ENCODE results near the gene NUB1.
A peak's percentile ranks its signal among the peaks of the same experiment; 100 is the strongest.

The NUB1 gene

GRCh38 chr7:151423226-151423625, 81.6 kb downstream of the NUB1 start:
- TF ChIP-seq YY1 (IDR thresholded peaks at IDR 0.05; ENCODE audit: insufficient read depth, insufficient read length) (no peak), SUZ12 (IDR thresholded peaks at IDR 0.05; ENCODE audit: extremely low read depth, insufficient read depth, insufficient read length) (no peak), ZNF274 (IDR thresholded peaks at IDR 0.05; ENCODE audit: low read depth, low read length) (no peak)
- Histone ChIP-seq H3K36me3 (ENCODE audit: insufficient read depth, insufficient read length, low read length) (no peaks in the 10 kb centered on the region), H3K9me3 (ENCODE audit: insufficient read depth, low read length) (peaks cover 27% of the 10 kb centered on the region), H3K4me1 (ENCODE audit: insufficient read depth, insufficient read length) (peaks cover 16% of the 10 kb centered on the region), H3K4me3 (ENCODE audit: insufficient read length, low read depth) (no peak overlapping the region), H3K9ac (ENCODE audit: insufficient read length, low read depth) (no peak overlapping the region), H3K27me3 (ENCODE audit: insufficient read depth, insufficient read length) (no peaks in the 10 kb centered on the region)
- no peak for DNase-seq (ENCODE audit: low read depth, low spot score)

GRCh38 chr7:151423936-151424335, 82.3 kb downstream of the NUB1 start:
- no peak overlapping the region for H3K4me3 ChIP-seq (ENCODE audit: insufficient read length, low read depth)
- H3K36me3 ChIP-seq (ENCODE audit: insufficient read depth, insufficient read length, low read length): no peaks in the 10 kb centered on the region
- peaks cover 27% of the 10 kb centered on the region for H3K9me3 ChIP-seq (ENCODE audit: insufficient read depth, low read length)
- H3K4me1 ChIP-seq (ENCODE audit: insufficient read depth, insufficient read length): peaks cover 16% of the 10 kb centered on the region
- H3K9ac ChIP-seq (ENCODE audit: insufficient read length, low read depth): no peak overlapping the region
- no peaks in the 10 kb centered on the region for H3K27me3 ChIP-seq (ENCODE audit: insufficient read depth, insufficient read length)
- no peak for TF ChIP-seq ZNF274 (IDR thresholded peaks at IDR 0.05; ENCODE audit: low read depth, low read length)
- no peak for TF ChIP-seq SUZ12 (IDR thresholded peaks at IDR 0.05; ENCODE audit: extremely low read depth, insufficient read depth, insufficient read length)
- DNase-seq (ENCODE audit: low read depth, low spot score): no peak

- TF ChIP-seq ZNF274 (IDR thresholded peaks at IDR 0.05; ENCODE audit: low read depth, low read length): no peak
- Histone ChIP-seq H3K9ac (ENCODE audit: insufficient read length, low read depth) (no peak overlapping the region), H3K27me3 (ENCODE audit: insufficient read depth, insufficient read length) (no peaks in the 10 kb centered on the region), H3K36me3 (ENCODE audit: insufficient read depth, insufficient read length, low read length) (no peaks in the 10 kb centered on the region), H3K9me3 (ENCODE audit: insufficient read depth, low read length) (peaks cover 23% of the 10 kb centered on the region), H3K4me3 (ENCODE audit: insufficient read length, low read depth) (no peak overlapping the region), H3K4me1 (ENCODE audit: insufficient read depth, insufficient read length) (peaks cover 19% of the 10 kb centered on the region)
- DNase-seq (ENCODE audit: low read depth, low spot score): no peak
Observed at GRCh38 chr7:151424799-151425198, 83.2 kb downstream of the NUB1 start.

GRCh38 chr7:151425670-151426440, 84.2 kb downstream of the NUB1 start:
- Histone ChIP-seq H3K4me3 (ENCODE audit: insufficient read length, low read depth) (no peak overlapping the region), H3K9ac (ENCODE audit: insufficient read length, low read depth) (no peak overlapping the region), H3K9me3 (ENCODE audit: insufficient read depth, low read length) (peaks cover 12% of the 10 kb centered on the region), H3K27me3 (ENCODE audit: insufficient read depth, insufficient read length) (no peaks in the 10 kb centered on the region), H3K4me1 (ENCODE audit: insufficient read depth, insufficient read length) (peaks cover 23% of the 10 kb centered on the region), H3K36me3 (ENCODE audit: insufficient read depth, insufficient read length, low read length) (no peaks in the 10 kb centered on the region)
- DNase-seq (ENCODE audit: low read depth, low spot score): no peak
- no peak for TF ChIP-seq SUZ12 (IDR thresholded peaks at IDR 0.05; ENCODE audit: extremely low read depth, insufficient read depth, insufficient read length)
- no peak for TF ChIP-seq ZNF274 (IDR thresholded peaks at IDR 0.05; ENCODE audit: low read depth, low read length)
- no peak for TF ChIP-seq YY1 (IDR thresholded peaks at IDR 0.05; ENCODE audit: insufficient read depth, insufficient read length)

GRCh38 chr7:151426441-151426903, 84.9 kb downstream of the NUB1 start:
- Histone ChIP-seq H3K27me3 (ENCODE audit: insufficient read depth, insufficient read length) (no peaks in the 10 kb centered on the region), H3K4me1 (ENCODE audit: insufficient read depth, insufficient read length) (peaks cover 23% of the 10 kb centered on the region), H3K4me3 (ENCODE audit: insufficient read length, low read depth) (no peak overlapping the region), H3K9me3 (ENCODE audit: insufficient read depth, low read length) (peaks cover 12% of the 10 kb centered on the region), H3K36me3 (ENCODE audit: insufficient read depth, insufficient read length, low read length) (no peaks in the 10 kb centered on the region), H3K9ac (ENCODE audit: insufficient read length, low read depth) (no peak overlapping the region)
- TF ChIP-seq SUZ12 (IDR thresholded peaks at IDR 0.05; ENCODE audit: extremely low read depth, insufficient read depth, insufficient read length) (no peak), YY1 (IDR thresholded peaks at IDR 0.05; ENCODE audit: insufficient read depth, insufficient read length) (no peak), ZNF274 (IDR thresholded peaks at IDR 0.05; ENCODE audit: low read depth, low read length) (no peak)
- DNase-seq (ENCODE audit: low read depth, low spot score): no peak

GRCh38 chr7:151426904-151427704, 85.5 kb downstream of the NUB1 start:
- H3K36me3 ChIP-seq (ENCODE audit: insufficient read depth, insufficient read length, low read length): no peaks in the 10 kb centered on the region
- TF ChIP-seq YY1 (IDR thresholded peaks at IDR 0.05; ENCODE audit: insufficient read depth, insufficient read length) (no peak), SUZ12 (IDR thresholded peaks at IDR 0.05; ENCODE audit: extremely low read depth, insufficient read depth, insufficient read length) (no peak), ZNF274 (IDR thresholded peaks at IDR 0.05; ENCODE audit: low read depth, low read length) (no peak)
- H3K4me1 ChIP-seq (ENCODE audit: insufficient read depth, insufficient read length): peaks cover 23% of the 10 kb centered on the region
- peaks cover 6% of the 10 kb centered on the region for H3K9me3 ChIP-seq (ENCODE audit: insufficient read depth, low read length)
- H3K27me3 ChIP-seq (ENCODE audit: insufficient read depth, insufficient read length): no peaks in the 10 kb centered on the region
- no peak for DNase-seq (ENCODE audit: low read depth, low spot score)
- peak overlapping the region; percentile 21 for H3K9ac ChIP-seq (ENCODE audit: insufficient read length, low read depth)
- H3K4me3 ChIP-seq (ENCODE audit: insufficient read length, low read depth): no peak overlapping the region

- H3K4me1 ChIP-seq (ENCODE audit: insufficient read depth, insufficient read length): peaks cover 25% of the 10 kb centered on the region
- TF ChIP-seq SUZ12 (IDR thresholded peaks at IDR 0.05; ENCODE audit: extremely low read depth, insufficient read depth, insufficient read length) (no peak), YY1 (IDR thresholded peaks at IDR 0.05; ENCODE audit: insufficient read depth, insufficient read length) (no peak), ZNF274 (IDR thresholded peaks at IDR 0.05; ENCODE audit: low read depth, low read length) (no peak)
- H3K36me3 ChIP-seq (ENCODE audit: insufficient read depth, insufficient read length, low read length): no peaks in the 10 kb centered on the region
- H3K4me3 ChIP-seq (ENCODE audit: insufficient read length, low read depth): no peak overlapping the region
- no peak for DNase-seq (ENCODE audit: low read depth, low spot score)
- peak overlapping the region; percentile 21 for H3K9ac ChIP-seq (ENCODE audit: insufficient read length, low read depth)
- H3K9me3 ChIP-seq (ENCODE audit: insufficient read depth, low read length): no peaks in the 10 kb centered on the region
- H3K27me3 ChIP-seq (ENCODE audit: insufficient read depth, insufficient read length): no peaks in the 10 kb centered on the region
Observed at GRCh38 chr7:151427705-151428377, 86.2 kb downstream of the NUB1 start.

Measured in NT2/D1 (cell line).